Thymus (tissue), 11 donors: ENCODE measurements around the gene CCIN. TPM values are rescaled to one million over a fixed set of nuclear protein-coding genes. Genes with fewer than 3 reads are reported as not detected.
"Not testable (repeated sequence)": the region's sequence is repeated elsewhere in the genome, so short reads cannot be mapped to it uniquely, and the experiment has no call there.

Source experiments
- DNase-seq, 9 donors: peaks; one replicate each; pipeline ENCODE4 v3.0.0-alpha.2; 2013; ENCODE audit warnings: low spot score in 9 of 9, low read depth in 6 of 9, missing footprints in 1 of 9
- H3K27ac ChIP-seq, 2 donors: one replicate each; pipeline ENCODE4 v1.5.1; 2013; ENCODE audit warnings: control low read depth in 1 of 2, low read depth in 1 of 2, low read length in 1 of 2, mild to moderate bottlenecking in 1 of 2, moderate library complexity in 1 of 2
- H3K27me3 ChIP-seq, 2 donors: one replicate each; pipeline ENCODE4 v1.5.1; 2013; ENCODE audit warnings: low read length in 1 of 2; ENCODE audit not compliant: control insufficient read depth in 2 of 2, insufficient read depth in 1 of 2
- H3K36me3 ChIP-seq, 2 donors: one replicate each; pipeline ENCODE4 v1.5.1; 2013; ENCODE audit warnings: low read length in 1 of 2, mild to moderate bottlenecking in 1 of 2, moderate library complexity in 1 of 2; ENCODE audit not compliant: control insufficient read depth in 2 of 2, insufficient read depth in 2 of 2
- H3K4me1 ChIP-seq, 2 donors: one replicate each; pipeline ENCODE4 v1.5.1; 2013; ENCODE audit warnings: low read length in 2 of 2; ENCODE audit not compliant: control insufficient read depth in 2 of 2, insufficient read depth in 2 of 2
- H3K4me3 ChIP-seq, 2 donors: one replicate each; pipeline ENCODE4 v1.5.1; 2013; ENCODE audit warnings: low read length in 2 of 2, control low read depth in 1 of 2, mild to moderate bottlenecking in 1 of 2
- H3K9me3 ChIP-seq, 2 donors: one replicate each; pipeline ENCODE4 v1.5.1; 2013; ENCODE audit warnings: low read length in 1 of 2, mild to moderate bottlenecking in 1 of 2; ENCODE audit not compliant: control insufficient read depth in 2 of 2, insufficient read depth in 1 of 2
- WGBS: extraction: QIAGEN DNeasy Blood & Tissue Kit; methylation state at CpG from one replicate; pipeline ENCODE4 v1.1.7; 2013; 5-methylcytosine and 5-hydroxymethylcytosine counted together
- polyA plus RNA-seq: library from polyadenylated mRNA; stranded (reverse); fragments of 200-250 nt; gene quantifications from one replicate; pipeline ENCODE4 v1.2.3, GENCODE V29; 2013
- total RNA-seq: library from RNA; stranded (reverse); fragments of 120-200 nt; gene quantifications from one replicate; pipeline ENCODE4 v1.2.4, GENCODE V29; 2013
- donor health status: healthy.

Gene CCIN
- total and polyA plus RNA-seq, 2 donors = 0.05 TPM

DNA sequence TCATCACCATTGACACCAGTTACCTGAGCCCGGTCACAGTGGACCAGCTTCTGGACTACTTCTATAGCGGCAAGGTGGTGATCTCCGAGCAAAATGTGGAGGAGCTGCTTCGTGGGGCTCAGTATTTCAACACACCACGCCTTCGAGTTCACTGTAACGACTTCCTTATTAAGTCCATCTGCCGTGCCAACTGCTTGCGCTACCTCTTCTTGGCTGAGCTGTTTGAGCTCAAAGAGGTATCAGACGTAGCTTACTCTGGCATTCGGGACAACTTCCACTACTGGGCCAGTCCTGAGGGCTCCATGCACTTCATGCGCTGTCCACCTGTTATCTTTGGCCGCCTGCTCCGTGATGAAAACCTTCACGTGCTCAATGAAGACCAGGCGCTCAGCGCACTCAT lies 520 bp downstream of the CCIN start:
- H3K36me3 ChIP-seq = no peaks in the 10 kb centered on the region
- H3K9me3 ChIP-seq = no peaks in the 10 kb centered on the region
- no peak for DNase-seq
- WGBS = 95% methylated on average over 17 of the region's 17 CpGs
- no peak overlapping the region for H3K4me3 ChIP-seq
- peaks cover 0 to 3% of the 10 kb centered on the region in 2 donors for H3K27me3 ChIP-seq
- no peak overlapping the region for H3K27ac ChIP-seq
- peaks cover under 1 to 11% of the 10 kb centered on the region in 2 donors for H3K4me1 ChIP-seq

DNA sequence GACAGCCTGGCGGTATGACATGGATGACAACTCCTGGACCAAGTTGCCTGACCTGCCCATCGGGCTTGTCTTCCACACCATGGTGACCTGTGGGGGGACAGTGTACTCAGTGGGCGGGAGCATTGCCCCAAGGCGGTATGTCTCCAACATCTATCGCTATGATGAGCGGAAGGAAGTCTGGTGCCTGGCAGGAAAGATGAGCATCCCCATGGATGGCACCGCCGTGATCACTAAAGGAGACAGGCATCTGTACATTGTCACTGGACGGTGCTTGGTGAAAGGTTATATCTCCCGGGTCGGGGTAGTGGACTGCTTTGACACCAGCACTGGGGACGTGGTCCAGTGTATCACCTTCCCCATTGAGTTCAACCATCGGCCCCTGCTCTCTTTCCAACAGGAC lies 1.3 kb downstream of the CCIN start:
- Histone ChIP-seq H3K4me3 (no peak overlapping the region), H3K36me3 (no peaks in the 10 kb centered on the region), H3K9me3 (no peaks in the 10 kb centered on the region), H3K27ac (no peak overlapping the region), H3K4me1 (peaks cover 0 to 7% of the 10 kb centered on the region in 2 donors), H3K27me3 (peaks cover 0 to 3% of the 10 kb centered on the region in 2 donors)
- WGBS = 98% methylated on average over 13 of the region's 13 CpGs
- no peak for DNase-seq

DNA sequence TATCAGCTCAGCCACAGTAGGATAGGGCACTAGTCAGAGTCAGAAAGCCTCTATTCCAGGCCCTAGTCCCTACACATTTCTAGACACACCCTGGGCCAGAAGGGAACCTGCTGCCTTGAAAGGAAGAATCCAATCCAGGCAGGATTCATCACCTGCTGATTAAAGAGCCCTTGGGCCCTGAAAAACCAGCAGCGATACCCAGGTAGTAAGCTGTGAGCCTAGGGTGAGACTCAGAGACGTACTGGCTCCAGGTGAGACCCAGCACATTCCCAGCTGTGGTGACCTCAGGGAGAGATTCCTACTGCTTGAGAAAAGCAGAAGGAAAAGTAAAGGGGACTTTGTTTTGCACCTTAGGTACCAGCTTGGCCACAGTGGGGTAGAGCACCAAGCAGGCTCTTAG lies 4.7 kb downstream of the CCIN start:
- Histone ChIP-seq H3K4me1 (no peaks in the 10 kb centered on the region), H3K27me3 (no peaks in the 10 kb centered on the region), H3K36me3 (no peaks in the 10 kb centered on the region), H3K4me3 (no peak overlapping the region), H3K9me3 (no peaks in the 10 kb centered on the region), H3K27ac (no peak overlapping the region)
- no peak for DNase-seq
- WGBS = over 99% methylated on average over 2 of the region's 2 CpGs

DNA sequence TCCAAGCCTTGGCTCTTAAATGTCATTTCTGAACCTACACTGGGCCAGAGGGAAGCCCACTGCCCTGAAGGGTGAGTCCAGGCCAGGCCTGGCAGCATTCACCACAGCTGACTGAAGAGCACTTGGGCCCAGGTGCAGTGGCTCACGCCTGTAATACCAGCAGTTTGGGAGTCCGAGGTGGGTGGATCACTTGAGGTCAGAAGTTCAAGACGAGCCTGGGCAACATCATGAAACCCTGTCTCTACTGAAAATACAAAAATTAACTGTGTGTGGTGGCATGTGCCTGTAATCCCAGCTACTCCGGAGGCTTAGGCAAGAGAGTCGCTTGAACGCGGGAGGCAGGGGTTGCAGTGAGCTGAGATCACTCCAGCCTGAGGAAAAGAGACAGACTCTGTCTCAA lies 5.1 kb downstream of the CCIN start:
- 93% methylated on average over 7 of the region's 7 CpGs for WGBS
- DNase-seq = no peak
- Histone ChIP-seq H3K4me1 (no peaks in the 10 kb centered on the region), H3K36me3 (no peaks in the 10 kb centered on the region), H3K4me3 (no peak overlapping the region), H3K27me3 (no peaks in the 10 kb centered on the region), H3K9me3 (no peaks in the 10 kb centered on the region), H3K27ac (no peak overlapping the region)

DNA sequence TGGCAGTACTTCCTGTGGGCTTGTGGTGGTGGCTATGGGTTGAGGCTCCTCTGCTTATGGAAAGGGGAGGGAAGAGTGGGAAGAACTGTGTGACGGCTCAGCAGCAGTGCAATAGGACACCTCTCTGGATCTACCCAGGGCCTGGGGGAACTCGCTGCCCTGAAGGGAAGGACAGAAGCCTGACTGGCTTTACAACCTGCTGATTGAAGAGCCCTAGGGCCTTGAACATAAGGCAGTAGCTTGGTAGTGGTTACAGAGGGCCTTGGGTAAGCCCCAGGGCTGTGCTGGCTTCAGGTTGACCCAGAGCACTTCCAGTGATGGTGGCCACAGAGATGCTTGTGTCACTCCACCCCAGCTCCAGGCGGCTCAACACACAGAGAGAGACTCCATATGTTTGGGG lies 5.5 kb downstream of the CCIN start:
- H3K4me1 ChIP-seq = no peaks in the 10 kb centered on the region
- H3K27me3 ChIP-seq = no peaks in the 10 kb centered on the region
- DNase-seq = no peak
- H3K9me3 ChIP-seq = no peaks in the 10 kb centered on the region
- no peaks in the 10 kb centered on the region for H3K36me3 ChIP-seq
- WGBS = 96% methylated on average over 3 of the region's 3 CpGs
- no peak overlapping the region for H3K4me3 ChIP-seq
- no peak overlapping the region for H3K27ac ChIP-seq

DNA sequence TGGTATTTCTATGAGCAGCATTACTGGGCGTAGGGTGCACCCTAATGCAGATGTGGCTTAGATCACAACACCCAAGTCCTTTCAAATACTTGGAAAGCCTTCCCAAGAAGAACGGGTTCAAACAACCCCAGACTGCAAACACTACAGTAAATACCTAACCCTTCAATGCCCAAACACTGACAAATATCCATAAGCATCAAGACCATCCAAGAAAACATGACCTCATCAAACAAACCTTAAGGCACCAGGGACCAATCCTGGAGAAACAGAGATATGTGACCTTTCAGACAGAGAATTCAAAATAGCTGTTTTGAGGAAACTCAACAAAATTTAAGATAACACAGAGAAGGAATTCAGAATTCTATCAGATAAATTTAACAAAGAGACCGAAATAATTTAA lies 6.0 kb downstream of the CCIN start:
- 95% methylated on average over 3 of the region's 3 CpGs for WGBS
- H3K9me3 ChIP-seq, DNase-seq, H3K36me3 ChIP-seq, H3K4me3 ChIP-seq, H3K27ac ChIP-seq, H3K27me3 ChIP-seq, H3K4me1 ChIP-seq: not testable (repeated sequence)

DNA sequence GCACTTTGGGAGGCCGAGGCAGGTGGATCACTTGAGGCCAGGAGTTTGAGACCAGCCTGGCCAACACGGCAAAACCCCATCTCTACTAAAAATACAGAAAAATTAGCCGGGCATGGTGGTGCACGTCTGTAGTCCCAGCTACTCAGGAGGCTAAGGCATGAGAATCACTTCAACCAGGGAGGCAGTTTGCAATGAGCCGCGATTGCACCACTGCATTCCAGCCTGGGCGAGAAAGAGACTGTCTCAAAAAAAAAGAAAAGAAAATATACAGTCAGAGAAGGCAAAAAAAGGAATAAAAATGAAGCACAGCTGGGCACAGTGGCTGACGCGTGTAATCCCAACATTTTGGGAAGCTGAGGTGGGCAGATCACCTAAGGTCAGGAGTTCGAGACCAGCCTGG lies 7.3 kb downstream of the CCIN start:
- H3K36me3 ChIP-seq, H3K27me3 ChIP-seq, DNase-seq, H3K4me1 ChIP-seq, H3K27ac ChIP-seq, H3K4me3 ChIP-seq, H3K9me3 ChIP-seq: not testable (repeated sequence)
- 97% methylated on average over 10 of the region's 10 CpGs for WGBS

DNA sequence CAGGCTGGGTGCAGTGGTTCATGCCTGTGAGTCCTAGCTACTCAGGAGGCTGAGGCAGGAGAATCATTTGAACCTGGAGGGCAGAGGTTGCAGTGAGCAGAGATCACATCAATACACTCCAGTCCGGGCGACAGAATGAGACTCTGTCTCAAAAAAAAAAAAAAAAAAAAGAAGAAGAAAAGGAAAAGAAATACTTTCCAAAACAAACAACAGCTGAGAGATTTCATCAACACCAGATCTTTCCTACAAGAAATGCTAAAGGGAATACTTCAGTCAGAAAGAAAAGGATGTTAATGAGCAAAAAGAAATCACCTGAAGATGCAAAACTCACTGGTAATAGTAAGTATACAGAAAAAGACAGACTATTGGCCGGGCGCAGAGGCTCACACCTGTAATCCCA lies 8.4 kb downstream of the CCIN start:
- no peak for DNase-seq
- H3K36me3 ChIP-seq = no peaks in the 10 kb centered on the region
- no peak overlapping the region for H3K4me3 ChIP-seq
- H3K27me3 ChIP-seq = no peaks in the 10 kb centered on the region
- WGBS = 98% methylated on average over 4 of the region's 4 CpGs
- no peaks in the 10 kb centered on the region for H3K9me3 ChIP-seq
- H3K4me1 ChIP-seq = no peaks in the 10 kb centered on the region
- H3K27ac ChIP-seq = no peak overlapping the region

DNA sequence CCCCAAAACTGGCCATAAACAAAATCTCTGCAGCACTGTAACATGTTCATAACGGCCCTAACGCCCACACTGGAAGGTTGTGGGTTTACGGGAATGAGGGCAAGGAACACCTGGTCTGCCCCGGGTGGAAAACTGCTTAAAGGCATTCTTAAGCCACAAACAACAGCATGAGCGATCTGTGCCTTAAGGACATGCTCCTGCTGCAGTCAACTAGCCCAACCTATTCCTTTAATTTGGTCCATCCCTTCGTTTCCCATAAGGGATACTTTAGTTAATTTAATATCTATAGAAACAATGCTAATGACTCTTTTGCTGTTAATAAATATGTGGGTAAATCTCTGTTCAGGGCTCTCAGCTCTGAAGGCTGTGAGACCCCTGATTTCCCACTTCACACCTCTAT lies 11.1 kb downstream of the CCIN start:
- not testable (repeated sequence) for DNase-seq, H3K4me3 ChIP-seq, H3K36me3 ChIP-seq, H3K4me1 ChIP-seq, H3K9me3 ChIP-seq, H3K27me3 ChIP-seq, H3K27ac ChIP-seq
- 92% methylated on average over 6 of the region's 6 CpGs for WGBS

DNA sequence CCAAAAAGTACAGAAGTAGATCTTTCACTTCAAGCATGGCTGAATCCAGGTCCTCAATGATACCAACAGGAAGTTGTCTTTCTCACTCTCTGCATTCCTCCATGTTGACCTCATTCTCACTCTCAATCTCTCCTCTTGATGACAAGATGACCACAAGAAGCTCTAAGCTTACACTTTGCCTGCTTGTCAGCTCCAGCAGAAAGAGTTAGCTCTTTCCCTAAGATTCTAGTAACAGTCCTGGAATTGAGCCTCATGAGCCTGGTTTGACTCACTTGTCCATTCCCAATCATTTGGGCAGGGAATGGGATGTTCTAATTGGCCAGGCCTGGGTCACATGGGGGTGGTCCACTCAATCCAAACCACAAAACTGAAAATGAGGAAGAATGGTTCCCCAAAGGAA lies 18.2 kb downstream of the CCIN start:
- no peaks in the 10 kb centered on the region for H3K36me3 ChIP-seq
- no peak overlapping the region for H3K27ac ChIP-seq
- no peaks in the 10 kb centered on the region for H3K9me3 ChIP-seq
- no peak overlapping the region for H3K4me3 ChIP-seq
- H3K4me1 ChIP-seq = peaks cover 9 to 13% of the 10 kb centered on the region in 2 donors
- peaks cover 0 to 2% of the 10 kb centered on the region in 2 donors for H3K27me3 ChIP-seq
- peak in 1 of 9 donors; percentile 20 for DNase-seq
